MCF 10A (cell line): ENCODE measurements around the gene MED17. TPM values are rescaled to one million over a fixed set of nuclear protein-coding genes. Genes with fewer than 3 reads are reported as not detected.

Experiments used
- BruUV-seq: library from RNA; stranded (reverse); fragments of 400-500 nt; replicated peaks from 2 replicates; lab custom pipeline; 2021; lab: Mats Ljungman, UMichigan
- CTCF ChIA-PET: fragments of 300-600 bp; sonication (Branson Sonifier 250); formaldehyde crosslinking; extraction: SDS; loops from one replicate; lab custom pipeline; 2021; ENCODE audit warnings: antibody characterized with exemption, inconsistent platforms; lab: Yijun Ruan, JAX
- POLR2A ChIA-PET: fragments of 300-600, 350-650 bp; sonication (Branson Sonifier 250); formaldehyde crosslinking; extraction: SDS; loops from one replicate; lab custom pipeline; 2020; ENCODE audit warnings: antibody characterized with exemption, inconsistent platforms; lab: Yijun Ruan, JAX
- DNase-seq: peaks from one replicate; pipeline ENCODE4 v3.0.0-alpha.2; 2018; ENCODE audit not compliant: unreplicated experiment
- H3K27ac Mint-ChIP-seq: one replicate; pipeline ENCODE4 v1.8.0; 2022; ENCODE audit warnings: mild to moderate bottlenecking, low read depth, mixed read lengths; ENCODE audit not compliant: unreplicated experiment
- H3K27me3 Mint-ChIP-seq: one replicate; pipeline ENCODE4 v1.8.0; 2022; ENCODE audit warnings: mixed read lengths; ENCODE audit not compliant: insufficient read depth, unreplicated experiment
- H3K36me3 Mint-ChIP-seq: one replicate; pipeline ENCODE4 v1.8.0; 2022; ENCODE audit warnings: mild to moderate bottlenecking, moderate library complexity, mixed read lengths; ENCODE audit not compliant: insufficient read depth, unreplicated experiment
- H3K4me1 Mint-ChIP-seq: one replicate; pipeline ENCODE4 v1.8.0; 2022; ENCODE audit warnings: mixed read lengths; ENCODE audit not compliant: insufficient read depth, unreplicated experiment
- H3K4me3 Mint-ChIP-seq: one replicate; pipeline ENCODE4 v1.8.0; 2022; ENCODE audit warnings: mild to moderate bottlenecking, moderate library complexity, mixed read lengths; ENCODE audit not compliant: unreplicated experiment
- H3K9me3 Mint-ChIP-seq: one replicate; pipeline ENCODE4 v1.8.0; 2022; ENCODE audit warnings: mixed read lengths; ENCODE audit not compliant: unreplicated experiment
- intact Hi-C: fragments of 100-400 bp; cut with micrococcal nuclease; formaldehyde crosslinking; loops from 2 replicates; pipeline ENCODE4 v1.14.1; 2022
- total RNA-seq: library from RNA; stranded (reverse); gene quantifications from 2 replicates; pipeline ENCODE4 v1.2.3, GENCODE V29; 2022
- TF ChIP-seq, protein P1 (sequence below): fragments of 200-600 bp; IDR thresholded peaks from one replicate; pipeline ENCODE4 v1.8.0; 2022; ENCODE audit warnings: antibody characterized with exemption, mild to moderate bottlenecking; ENCODE audit not compliant: unreplicated experiment

MED17 gene
- total RNA-seq, 1 experiment from 2014 or later = 42.2 TPM

DNA sequence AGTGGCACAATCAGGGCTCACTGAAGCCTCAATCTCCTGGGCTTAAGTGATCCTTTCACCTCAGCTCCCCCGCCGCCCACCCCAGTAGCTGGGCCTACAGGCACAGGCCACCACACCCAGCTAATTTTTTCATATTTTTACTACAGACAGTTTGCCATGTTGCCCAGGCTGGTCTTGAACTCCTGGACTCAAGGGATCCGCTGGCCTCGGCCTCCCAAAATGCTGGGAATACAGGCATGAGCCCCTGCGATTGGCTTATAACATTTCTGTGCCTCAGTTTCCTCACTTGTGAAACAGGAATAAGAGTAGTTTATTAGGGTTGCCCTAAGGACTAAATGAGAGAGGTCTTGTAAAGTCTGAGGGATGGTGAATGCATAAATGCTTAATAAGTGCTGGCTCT, 65.1 kb downstream of the MED17 start:
- DNase-seq = no peak
- Mint-ChIP-seq H3K27me3 (no peaks in the 10 kb centered on the region), H3K36me3 (no peaks in the 10 kb centered on the region), H3K4me1 (peaks cover 13% of the 10 kb centered on the region), H3K4me3 (no peak overlapping the region), H3K27ac (no peak overlapping the region), H3K9me3 (no peaks in the 10 kb centered on the region)
- TF ChIP-seq, protein P1, sequence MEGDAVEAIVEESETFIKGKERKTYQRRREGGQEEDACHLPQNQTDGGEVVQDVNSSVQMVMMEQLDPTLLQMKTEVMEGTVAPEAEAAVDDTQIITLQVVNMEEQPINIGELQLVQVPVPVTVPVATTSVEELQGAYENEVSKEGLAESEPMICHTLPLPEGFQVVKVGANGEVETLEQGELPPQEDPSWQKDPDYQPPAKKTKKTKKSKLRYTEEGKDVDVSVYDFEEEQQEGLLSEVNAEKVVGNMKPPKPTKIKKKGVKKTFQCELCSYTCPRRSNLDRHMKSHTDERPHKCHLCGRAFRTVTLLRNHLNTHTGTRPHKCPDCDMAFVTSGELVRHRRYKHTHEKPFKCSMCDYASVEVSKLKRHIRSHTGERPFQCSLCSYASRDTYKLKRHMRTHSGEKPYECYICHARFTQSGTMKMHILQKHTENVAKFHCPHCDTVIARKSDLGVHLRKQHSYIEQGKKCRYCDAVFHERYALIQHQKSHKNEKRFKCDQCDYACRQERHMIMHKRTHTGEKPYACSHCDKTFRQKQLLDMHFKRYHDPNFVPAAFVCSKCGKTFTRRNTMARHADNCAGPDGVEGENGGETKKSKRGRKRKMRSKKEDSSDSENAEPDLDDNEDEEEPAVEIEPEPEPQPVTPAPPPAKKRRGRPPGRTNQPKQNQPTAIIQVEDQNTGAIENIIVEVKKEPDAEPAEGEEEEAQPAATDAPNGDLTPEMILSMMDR = no peak
- POLR2A ChIA-PET = interaction anchor here (1.1 kb wide), 1 partner anchor 9 kb away, joined by 4 read pairs; no protein-coding TSS in a partner anchor
- no TSS peak for BruUV-seq
- intact Hi-C loops = no loop called here
- CTCF ChIA-PET = interaction anchor here (0.5 to 0.7 kb wide), 2 partner anchors 107 to 215 kb away, joined by 3 to 6 read pairs; no protein-coding TSS in a partner anchor

DNA sequence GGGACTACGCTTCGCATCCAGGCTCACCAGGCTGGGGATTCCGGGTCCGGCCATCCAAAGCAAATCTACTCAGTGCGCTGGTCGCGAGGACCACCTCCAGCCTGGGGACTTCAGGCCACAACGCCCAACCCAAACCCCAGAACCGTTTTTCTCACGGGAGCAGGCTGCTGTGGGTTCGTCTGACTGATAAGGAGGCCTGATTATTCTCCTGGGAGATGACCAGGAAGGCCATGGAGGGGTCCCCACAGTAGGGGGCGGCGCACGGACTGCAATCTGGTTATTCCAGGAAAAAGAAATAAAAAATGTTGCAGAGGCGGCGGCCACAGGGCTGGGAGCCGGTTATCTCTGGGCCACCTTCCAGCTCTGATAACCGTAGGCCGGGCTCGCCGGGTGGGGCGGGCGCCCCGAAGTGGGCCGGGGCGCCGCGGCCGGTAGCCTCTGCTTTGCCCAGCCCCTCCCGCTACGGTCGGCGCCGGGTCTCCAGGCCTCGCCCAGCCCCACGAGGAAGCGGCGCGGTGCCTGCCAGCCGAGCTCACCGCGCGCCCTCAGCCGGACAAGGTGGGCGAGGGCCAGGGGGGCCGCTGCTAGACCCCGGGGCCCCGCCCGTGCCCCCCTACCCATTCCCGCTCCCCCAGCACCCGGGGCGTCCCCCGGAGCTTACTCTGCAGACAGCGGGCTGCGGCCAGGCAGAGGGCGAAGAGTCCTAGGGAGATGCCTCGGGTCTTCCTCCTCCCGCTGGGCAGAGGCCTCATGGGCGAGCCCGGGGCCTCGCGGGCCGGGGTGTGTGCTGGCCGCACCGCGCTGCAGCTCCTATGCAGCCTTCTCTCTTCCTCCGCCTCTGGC, 65.9 kb downstream of the MED17 start:
- peaks cover 6% of the 10 kb centered on the region for H3K4me1 Mint-ChIP-seq
- intact Hi-C loops = no loop called here
- H3K9me3 Mint-ChIP-seq = no peaks in the 10 kb centered on the region
- H3K27ac Mint-ChIP-seq = no peak overlapping the region
- TF ChIP-seq, protein P1 = no peak
- CTCF ChIA-PET = interaction anchor here (0.5 kb wide), 1 partner anchor 215 kb away, joined by 6 read pairs; no protein-coding TSS in a partner anchor
- no peak for DNase-seq
- H3K27me3 Mint-ChIP-seq = no peaks in the 10 kb centered on the region
- POLR2A ChIA-PET = no interaction called here
- no peak overlapping the region for H3K4me3 Mint-ChIP-seq
- no TSS peak for BruUV-seq
- no peaks in the 10 kb centered on the region for H3K36me3 Mint-ChIP-seq

DNA sequence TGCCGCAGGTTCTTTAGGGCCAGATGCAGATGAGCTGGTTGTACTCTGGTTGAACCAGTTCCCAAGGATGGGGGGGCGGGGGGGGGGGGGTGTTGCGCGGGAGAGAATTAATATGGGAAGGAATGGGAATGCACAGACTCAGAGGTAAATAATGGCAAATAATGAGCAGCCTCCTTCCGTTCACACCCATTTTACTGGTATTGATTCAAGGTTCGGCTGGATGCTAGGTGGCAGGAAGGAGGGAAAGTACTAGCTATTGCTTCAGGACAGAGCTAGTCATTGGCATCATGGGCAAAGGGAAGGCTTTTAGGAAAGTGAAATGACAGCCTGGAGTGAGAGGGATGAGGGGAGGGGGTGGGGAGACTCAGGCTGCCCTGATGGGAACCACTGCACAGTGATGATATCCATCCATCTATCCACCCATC, 66.5 kb downstream of the MED17 start, which contains the start of gene VSTM5:
TSS of gene VSTM5 (minus strand) at position 25 of the 425 bp plus-strand sequence. CDS start 116 bp downstream, outside the sequence.
- TF ChIP-seq, protein P1 = no peak
- no TSS peak for BruUV-seq
- H3K9me3 Mint-ChIP-seq = no peaks in the 10 kb centered on the region
- H3K4me1 Mint-ChIP-seq = peaks cover 4% of the 10 kb centered on the region
- H3K27ac Mint-ChIP-seq = no peak within 1 kb of the TSS
- intact Hi-C loops = no loop called here
- H3K4me3 Mint-ChIP-seq = no peak within 1 kb of the TSS
- H3K27me3 Mint-ChIP-seq = no peaks in the 10 kb centered on the region
- DNase-seq = no peak
- no peaks in the 10 kb centered on the region for H3K36me3 Mint-ChIP-seq
- POLR2A ChIA-PET = interaction anchor here (1.0 kb wide), 1 partner anchor 55 kb away, joined by 3 read pairs; no protein-coding TSS in a partner anchor
- CTCF ChIA-PET = interaction anchor here (0.7 kb wide), 1 partner anchor 422 kb away, joined by 3 read pairs; no protein-coding TSS in a partner anchor

DNA sequence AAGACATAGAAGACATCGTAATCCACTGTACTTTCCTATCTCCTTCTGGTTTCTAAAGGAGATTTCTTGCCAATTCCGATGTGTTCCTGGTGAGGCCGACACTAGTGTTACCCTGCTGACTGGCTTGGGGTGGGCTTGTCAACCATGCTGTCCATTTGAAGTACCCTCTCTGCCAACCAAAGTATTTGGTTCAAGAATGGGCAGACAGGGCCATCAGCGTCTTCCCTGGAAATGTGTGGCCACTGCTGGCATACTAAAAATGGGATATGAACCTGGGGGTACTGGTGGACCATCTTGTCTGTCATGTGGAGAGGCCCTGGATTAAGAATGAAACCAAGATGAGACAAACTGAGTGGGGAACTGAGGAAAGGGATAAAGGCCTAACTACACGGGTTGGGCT, 68.2 kb downstream of the MED17 start:
- no peak overlapping the region for H3K4me3 Mint-ChIP-seq
- H3K36me3 Mint-ChIP-seq = no peaks in the 10 kb centered on the region
- CTCF ChIA-PET = interaction anchor here (0.6 to 0.7 kb wide), 2 partner anchors 10 to 1204 kb away, joined by 3 to 5 read pairs; no protein-coding TSS in a partner anchor
- no peaks in the 10 kb centered on the region for H3K4me1 Mint-ChIP-seq
- intact Hi-C loops = no loop called here
- BruUV-seq = no TSS peak
- no peaks in the 10 kb centered on the region for H3K9me3 Mint-ChIP-seq
- no peaks in the 10 kb centered on the region for H3K27me3 Mint-ChIP-seq
- TF ChIP-seq, protein P1 = no peak
- POLR2A ChIA-PET = interaction anchor here (0.6 kb wide), 1 partner anchor 68 kb away, joined by 3 read pairs; the partner anchor contains the start of gene MED17
- H3K27ac Mint-ChIP-seq = no peak overlapping the region
- no peak for DNase-seq
